ENCODE data around the gene FBXO4. TPM values are rescaled to one million over a fixed set of nuclear protein-coding genes. Genes with fewer than 3 reads are reported as not detected.

Gene FBXO4
- total and polyA plus RNA-seq, 2 of the 8 experiments (the other 6 are each of a cell fraction or from before 2014, with no cell fraction given) = 0.60 to 0.88 TPM

GRCh38 chr5:41966401-41967105 is 41.5 kb downstream of the FBXO4 start:
- no peaks in the 10 kb centered on the region for H3K79me1 ChIP-seq (ENCODE audit: low read depth, low read length)
- H3K4me1 ChIP-seq (replicated peaks in 1 of 4; ENCODE audit: control insufficient read depth in 3 of 4, insufficient read depth in 4 of 4, low read length in 3 of 4) = no peaks in the 10 kb centered on the region
- H3K4me3 ChIP-seq (ENCODE audit: extremely low read depth in 1 of 4, insufficient read depth in 2 of 4, low read depth in 3 of 4, low read length in 4 of 4) = no peak overlapping the region
- H2BK15ac ChIP-seq (ENCODE audit: low read length) = no peak overlapping the region
- H3K79me2 ChIP-seq (ENCODE audit: control insufficient read depth in 1 of 2, insufficient read depth in 2 of 2, low read length in 2 of 2) = no peaks in the 10 kb centered on the region
- no peak overlapping the region for H2BK20ac ChIP-seq (ENCODE audit: low read length)
- no peaks in the 10 kb centered on the region for H3K27me3 ChIP-seq (replicated peaks in 1 of 4; ENCODE audit: control insufficient read depth in 3 of 4, extremely low read depth in 1 of 4, insufficient read depth in 3 of 4, low read length in 3 of 4)
- no peak overlapping the region for H4K5ac ChIP-seq (ENCODE audit: insufficient read length, low read depth, low read length)
- no peak overlapping the region for H3K9ac ChIP-seq (replicated peaks in 1 of 4; ENCODE audit: extremely low read depth in 1 of 4, low read depth in 3 of 4, low read length in 3 of 4)
- FAIRE-seq (no peak), DNase-seq (ENCODE audit: low read depth in 1 of 2, low spot score in 2 of 2) (no peak)
- no peak overlapping the region for H3K27ac ChIP-seq (ENCODE audit: low read depth, low read length)
- ChIA-PET POLR2A (ENCODE audit: partially characterized antibody) (no interaction called here), CTCF (ENCODE audit: partially characterized antibody) (no interaction called here)
- peaks cover 0 to 4% of the 10 kb centered on the region in 2 experiments; a peak in 1 of 4 replicates for H3K9me3 ChIP-seq (ENCODE audit: insufficient read depth in 2 of 2, low read depth in 1 of 2, low read length in 1 of 2)
- no peak overlapping the region for H2BK120ac ChIP-seq (replicated peaks; ENCODE audit: low read depth, low read length)
- H2BK5ac ChIP-seq (ENCODE audit: low read depth, low read length) = no peak overlapping the region
- H3K36me3 ChIP-seq (ENCODE audit: control insufficient read depth in 2 of 4, insufficient read depth in 4 of 4, low read length in 3 of 4) = no peaks in the 10 kb centered on the region
- no peak overlapping the region for H2BK12ac ChIP-seq (ENCODE audit: low read depth, low read length)
- H4K91ac ChIP-seq (replicated peaks; ENCODE audit: insufficient read length, low read length) = no peak overlapping the region
- H2AK5ac ChIP-seq (ENCODE audit: low read depth, low read length) = no peak overlapping the region
- H3K4me2 ChIP-seq (ENCODE audit: insufficient read depth in 1 of 2, low read depth in 2 of 2, low read length in 2 of 2) = no peak overlapping the region
- H3K23me2 ChIP-seq (ENCODE audit: low read depth, low read length) = no peaks in the 10 kb centered on the region
- no peak overlapping the region for H2AFZ ChIP-seq (ENCODE audit: low read length)
- 96% methylated on average over 6 of the region's 6 CpGs; no CpG with 5 or more reads in 1 of the 2 experiments for WGBS, 2 experiments (ENCODE audit: extremely low coverage in 1 of 2, insufficient coverage in 1 of 2, insufficient read length in 1 of 2, insufficient replicate concordance in 2 of 2, low coverage in 1 of 2, low lambda C conversion rate in 2 of 2, missing lambda C conversion rate in 1 of 2)
- H4K20me1 ChIP-seq (replicated peaks in 1 of 2; ENCODE audit: control insufficient read depth in 1 of 2, insufficient read depth in 2 of 2, low read length in 2 of 2) = no peaks in the 10 kb centered on the region
- H3K4ac ChIP-seq (replicated peaks; ENCODE audit: insufficient read length, low read depth, low read length) = no peak overlapping the region
- no peak overlapping the region for H3K23ac ChIP-seq (ENCODE audit: insufficient read length)
- H3K18ac ChIP-seq (ENCODE audit: extremely low read depth, low read length) = no peak overlapping the region
- no peak overlapping the region for H3K14ac ChIP-seq (ENCODE audit: insufficient read length)
- no peak overlapping the region for H4K8ac ChIP-seq (ENCODE audit: extremely low read depth, insufficient read depth, low read length)
- H3K56ac ChIP-seq (replicated peaks; ENCODE audit: insufficient read length, low read depth, low read length) = no peak overlapping the region
- TF ChIP-seq BRCA1 (IDR thresholded peaks at IDR 0.05; ENCODE audit: low read depth, low read length) = no peak
- TF ChIP-seq, protein P1, sequence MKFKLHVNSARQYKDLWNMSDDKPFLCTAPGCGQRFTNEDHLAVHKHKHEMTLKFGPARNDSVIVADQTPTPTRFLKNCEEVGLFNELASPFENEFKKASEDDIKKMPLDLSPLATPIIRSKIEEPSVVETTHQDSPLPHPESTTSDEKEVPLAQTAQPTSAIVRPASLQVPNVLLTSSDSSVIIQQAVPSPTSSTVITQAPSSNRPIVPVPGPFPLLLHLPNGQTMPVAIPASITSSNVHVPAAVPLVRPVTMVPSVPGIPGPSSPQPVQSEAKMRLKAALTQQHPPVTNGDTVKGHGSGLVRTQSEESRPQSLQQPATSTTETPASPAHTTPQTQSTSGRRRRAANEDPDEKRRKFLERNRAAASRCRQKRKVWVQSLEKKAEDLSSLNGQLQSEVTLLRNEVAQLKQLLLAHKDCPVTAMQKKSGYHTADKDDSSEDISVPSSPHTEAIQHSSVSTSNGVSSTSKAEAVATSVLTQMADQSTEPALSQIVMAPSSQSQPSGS (IDR thresholded peaks at IDR 0.05; ENCODE audit: low read length) = no peak
- TF ChIP-seq KDM4A (IDR thresholded peaks at IDR 0.05; ENCODE audit: low read depth, low read length, severe bottlenecking) = no peak
- no peak for TF ChIP-seq RFX5 (IDR thresholded peaks at IDR 0.05; ENCODE audit: borderline replicate concordance, low read depth, low read length)
- no peak for TF ChIP-seq TAF1 (IDR thresholded peaks at IDR 0.05; ENCODE audit: low read depth, low read length)
- TF ChIP-seq EGR1 (IDR thresholded peaks at IDR 0.05; ENCODE audit: borderline replicate concordance, low read depth, low read length) = no peak
- no peak for TF ChIP-seq NANOG (IDR thresholded peaks at IDR 0.05; ENCODE audit: insufficient read depth, low read depth, low read length, poor library complexity, severe bottlenecking)
- TF ChIP-seq SAP30 (IDR thresholded peaks at IDR 0.05; ENCODE audit: insufficient read depth, insufficient replicate concordance, low read length) = no peak
- no peak for TF ChIP-seq CBX5 (IDR thresholded peaks at IDR 0.05; ENCODE audit: low read depth, low read length)

Data from H1 (cell line).